Osteoblast (primary cell): ENCODE measurements around the gene GSDMA. TPM values are rescaled to one million over a fixed set of nuclear protein-coding genes. Genes with fewer than 3 reads are reported as not detected.

Experiments
- DNase-seq: peaks from one replicate; pipeline ENCODE4 v3.0.0; 2011; ENCODE audit warnings: low spot score, mixed read lengths; ENCODE audit not compliant: insufficient read length; ENCODE audit errors: missing footprints
- H2AFZ ChIP-seq: 2 replicates; pipeline ENCODE4 v1.6.0; 2011; ENCODE audit warnings: mild to moderate bottlenecking, low read length
- H3K27ac ChIP-seq: 2 replicates; pipeline ENCODE4 v1.5.1; 2011; ENCODE audit warnings: mild to moderate bottlenecking, low read depth, low read length, moderate library complexity
- H3K27me3 ChIP-seq: 2 replicates; pipeline ENCODE4 v1.6.0; 2012; ENCODE audit warnings: mild to moderate bottlenecking, control low read depth, inconsistent platforms, low read length, moderate library complexity; ENCODE audit not compliant: insufficient read depth
- H3K36me3 ChIP-seq: 2 replicates; pipeline ENCODE4 v1.5.1; 2011; ENCODE audit warnings: mild to moderate bottlenecking, low read length, control low read depth, moderate library complexity; ENCODE audit not compliant: insufficient read depth
- H3K4me1 ChIP-seq: 2 replicates; pipeline ENCODE4 v1.5.1; 2011; ENCODE audit warnings: mild to moderate bottlenecking, low read length, control low read depth, moderate library complexity; ENCODE audit not compliant: insufficient read depth
- H3K4me2 ChIP-seq: 2 replicates; pipeline ENCODE4 v1.6.0; 2011; ENCODE audit warnings: mild to moderate bottlenecking, low read length; ENCODE audit not compliant: insufficient read depth
- H3K4me3 ChIP-seq: fragments of 200-600 bp; sonication (generic); 3 replicates; pipeline ENCODE4 v1.5.1; 2012; ENCODE audit warnings: mild to moderate bottlenecking, low read length, inconsistent platforms; ENCODE audit not compliant: insufficient read depth
- H3K79me2 ChIP-seq: 2 replicates; pipeline ENCODE4 v1.6.0; 2012; ENCODE audit warnings: mild to moderate bottlenecking, low read length, control low read depth, inconsistent platforms; ENCODE audit not compliant: insufficient read depth
- H3K9me3 ChIP-seq: 2 replicates; pipeline ENCODE4 v1.5.1; 2011; ENCODE audit warnings: low read depth, low read length, control low read depth
- H4K20me1 ChIP-seq: 2 replicates; pipeline ENCODE4 v1.6.0; 2012; ENCODE audit warnings: mild to moderate bottlenecking, low read length, control low read depth; ENCODE audit not compliant: insufficient read depth
- CTCF ChIP-seq: IDR thresholded peaks from 2 replicates; pipeline ENCODE4 v1.5.1; 2011; ENCODE audit warnings: mild to moderate bottlenecking, low read depth, low read length, moderate library complexity; ENCODE audit errors: extremely low read depth
- total RNA-seq: library from RNA; depleted of rRNA; stranded (reverse); fragments of >200 nt; gene quantifications from 2 replicates; pipeline ENCODE4 v1.2.3, GENCODE V29; 2012

GSDMA gene
- total RNA-seq, 1 donor, result under 0.01 TPM

GRCh38 chr17:39938140-39938869, 24.5 kb upstream of the GSDMA start:
- Histone ChIP-seq H3K27me3 (no peaks in the 10 kb centered on the region), H4K20me1 (no peaks in the 10 kb centered on the region), H2AFZ (no peak overlapping the region), H3K27ac (no peak overlapping the region), H3K4me3 (no peak overlapping the region), H3K36me3 (no peaks in the 10 kb centered on the region), H3K79me2 (no peaks in the 10 kb centered on the region), H3K4me2 (no peak overlapping the region), H3K4me1 (peaks cover 17% of the 10 kb centered on the region), H3K9me3 (no peaks in the 10 kb centered on the region)
- no peak for DNase-seq
- no peak for TF ChIP-seq CTCF

- peak overlapping the region; percentile 94 for H3K27ac ChIP-seq
- H3K4me3 ChIP-seq, result no peak overlapping the region
- no peak for TF ChIP-seq CTCF
- no peaks in the 10 kb centered on the region for H3K79me2 ChIP-seq
- H3K27me3 ChIP-seq, result no peaks in the 10 kb centered on the region
- H3K36me3 ChIP-seq, result no peaks in the 10 kb centered on the region
- H3K4me1 ChIP-seq, result peaks cover 17% of the 10 kb centered on the region
- no peaks in the 10 kb centered on the region for H4K20me1 ChIP-seq
- H3K4me2 ChIP-seq, result peak overlapping the region; percentile 74
- DNase-seq, result peak; percentile 81
- no peak overlapping the region for H2AFZ ChIP-seq
- no peaks in the 10 kb centered on the region for H3K9me3 ChIP-seq
Observed at GRCh38 chr17:39939106-39939505, 23.7 kb upstream of the GSDMA start.

GRCh38 chr17:39939588-39940419, 23.0 kb upstream of the GSDMA start:
- peak overlapping the region; percentile 33 for H3K4me3 ChIP-seq

More at GRCh38 chr17:39939588-39940419, 23.0 kb upstream of the GSDMA start:
- H3K36me3 ChIP-seq, result no peaks in the 10 kb centered on the region
- H3K4me1 ChIP-seq, result peaks cover 17% of the 10 kb centered on the region
- H3K4me2 ChIP-seq, result peak overlapping the region; percentile 74
- no peaks in the 10 kb centered on the region for H3K79me2 ChIP-seq
- H2AFZ ChIP-seq, result peak overlapping the region; percentile 71
- H3K27ac ChIP-seq, result peak overlapping the region; percentile 94
- TF ChIP-seq CTCF, result peak; percentile 67
- no peaks in the 10 kb centered on the region for H3K27me3 ChIP-seq
- no peaks in the 10 kb centered on the region for H3K9me3 ChIP-seq
- DNase-seq, result peak; percentile 98
- no peaks in the 10 kb centered on the region for H4K20me1 ChIP-seq
